Activated naive CD8-positive, alpha-beta T cell treated with anti-CD3 and anti-CD28 coated beads, Interleukin-2, amount 50 U/mL, for 24 hours (primary cell): ENCODE measurements around the gene GLDC.
"Not testable (repeated sequence)": the region's sequence is repeated elsewhere in the genome, so short reads cannot be mapped to it uniquely, and the experiment has no call there.

Experiments
- ATAC-seq: fragments of 150-1000 bp; cut with Tn5 transposase; one replicate; pipeline ENCODE4 v1.10.0; 2021
- DNase-seq: peaks from one replicate; pipeline ENCODE4 v3.0.0; 2021
- H3K27ac Mint-ChIP-seq: one replicate; pipeline ENCODE4 v1.8.0; 2021; ENCODE audit warnings: mild to moderate bottlenecking, mixed read lengths
- H3K27me3 Mint-ChIP-seq: one replicate; pipeline ENCODE4 v1.8.0; 2021; ENCODE audit warnings: mixed read lengths
- H3K36me3 Mint-ChIP-seq: one replicate; pipeline ENCODE4 v1.8.0; 2021; ENCODE audit warnings: low read depth, mixed read lengths
- H3K4me1 Mint-ChIP-seq: one replicate; pipeline ENCODE4 v1.8.0; 2021; ENCODE audit warnings: mixed read lengths
- H3K4me3 Mint-ChIP-seq: one replicate; pipeline ENCODE4 v1.8.0; 2021; ENCODE audit warnings: mild to moderate bottlenecking, moderate library complexity, mixed read lengths
- H3K9me3 Mint-ChIP-seq: one replicate; pipeline ENCODE4 v1.8.0; 2021; ENCODE audit warnings: mixed read lengths

GLDC gene

GRCh38 chr9:6673326-6674025, 27.9 kb upstream of the GLDC start:
- no peak for ATAC-seq
- no peak overlapping the region for H3K4me3 Mint-ChIP-seq
- no peaks in the 10 kb centered on the region for H3K27me3 Mint-ChIP-seq
- no peaks in the 10 kb centered on the region for H3K9me3 Mint-ChIP-seq
- no peaks in the 10 kb centered on the region for H3K36me3 Mint-ChIP-seq
- no peak for DNase-seq
- no peaks in the 10 kb centered on the region for H3K4me1 Mint-ChIP-seq
- H3K27ac Mint-ChIP-seq, result no peak overlapping the region

- no peak overlapping the region for H3K27ac Mint-ChIP-seq
- no peaks in the 10 kb centered on the region for H3K9me3 Mint-ChIP-seq
- no peaks in the 10 kb centered on the region for H3K36me3 Mint-ChIP-seq
- no peaks in the 10 kb centered on the region for H3K27me3 Mint-ChIP-seq
- H3K4me3 Mint-ChIP-seq, result no peak overlapping the region
- DNase-seq (no peak), ATAC-seq (no peak)
- H3K4me1 Mint-ChIP-seq, result peaks cover 1% of the 10 kb centered on the region
These were observed 26.6 kb upstream of the GLDC start for GRCh38 chr9:6672118-6672517.

- Mint-ChIP-seq H3K9me3 (no peaks in the 10 kb centered on the region), H3K36me3 (no peaks in the 10 kb centered on the region), H3K27ac (no peak overlapping the region), H3K27me3 (no peaks in the 10 kb centered on the region), H3K4me1 (peaks cover 1% of the 10 kb centered on the region), H3K4me3 (no peak overlapping the region)
- DNase-seq, result no peak
- no peak for ATAC-seq
These were observed 25.9 kb upstream of the GLDC start for GRCh38 chr9:6671416-6671815.

- Mint-ChIP-seq H3K27ac (no peak overlapping the region), H3K4me3 (no peak overlapping the region), H3K27me3 (no peaks in the 10 kb centered on the region), H3K9me3 (no peaks in the 10 kb centered on the region), H3K36me3 (no peaks in the 10 kb centered on the region), H3K4me1 (peaks cover 1% of the 10 kb centered on the region)
- ATAC-seq (no peak), DNase-seq (no peak)
These were observed 24.4 kb upstream of the GLDC start for GRCh38 chr9:6669881-6670280.

- DNase-seq (no peak), ATAC-seq (no peak)
- Mint-ChIP-seq H3K4me3 (no peak overlapping the region), H3K9me3 (no peaks in the 10 kb centered on the region), H3K36me3 (no peaks in the 10 kb centered on the region), H3K27ac (no peak overlapping the region), H3K27me3 (no peaks in the 10 kb centered on the region), H3K4me1 (peaks cover 1% of the 10 kb centered on the region)
These were observed 22.2 kb upstream of the GLDC start for GRCh38 chr9:6667633-6668280.

- H3K4me1 Mint-ChIP-seq, result peaks cover 1% of the 10 kb centered on the region
- no peak overlapping the region for H3K27ac Mint-ChIP-seq
- H3K27me3 Mint-ChIP-seq, result no peaks in the 10 kb centered on the region
- no peaks in the 10 kb centered on the region for H3K9me3 Mint-ChIP-seq
- H3K4me3 Mint-ChIP-seq, result no peak overlapping the region
- no peaks in the 10 kb centered on the region for H3K36me3 Mint-ChIP-seq
- ATAC-seq (no peak), DNase-seq (no peak)
These were observed 21.6 kb upstream of the GLDC start for GRCh38 chr9:6667080-6667479.

GRCh38 chr9:6665628-6666027, 20.1 kb upstream of the GLDC start:
- Mint-ChIP-seq H3K36me3 (no peaks in the 10 kb centered on the region), H3K27me3 (no peaks in the 10 kb centered on the region), H3K9me3 (no peaks in the 10 kb centered on the region), H3K4me3 (no peak overlapping the region), H3K4me1 (peaks cover 1% of the 10 kb centered on the region), H3K27ac (no peak overlapping the region)
- ATAC-seq, result no peak
- DNase-seq, result no peak

- no peak overlapping the region for H3K4me3 Mint-ChIP-seq
- H3K27ac Mint-ChIP-seq, result no peak overlapping the region
- H3K36me3 Mint-ChIP-seq, result no peaks in the 10 kb centered on the region
- no peaks in the 10 kb centered on the region for H3K27me3 Mint-ChIP-seq
- ATAC-seq (no peak), DNase-seq (no peak)
- H3K4me1 Mint-ChIP-seq, result peaks cover 1% of the 10 kb centered on the region
- no peaks in the 10 kb centered on the region for H3K9me3 Mint-ChIP-seq
These were observed 18.7 kb upstream of the GLDC start for GRCh38 chr9:6664204-6664680.

GRCh38 chr9:6660512-6660911, 15.0 kb upstream of the GLDC start:
- no peak overlapping the region for H3K27ac Mint-ChIP-seq
- peaks cover 2% of the 10 kb centered on the region for H3K4me1 Mint-ChIP-seq
- no peak for ATAC-seq
- no peak overlapping the region for H3K4me3 Mint-ChIP-seq
- no peak for DNase-seq
- no peaks in the 10 kb centered on the region for H3K36me3 Mint-ChIP-seq
- no peaks in the 10 kb centered on the region for H3K9me3 Mint-ChIP-seq
- no peaks in the 10 kb centered on the region for H3K27me3 Mint-ChIP-seq

- H3K27ac Mint-ChIP-seq, result no peak overlapping the region
- ATAC-seq, result no peak
- H3K27me3 Mint-ChIP-seq, result peaks cover 5% of the 10 kb centered on the region
- no peak overlapping the region for H3K4me3 Mint-ChIP-seq
- peaks cover 11% of the 10 kb centered on the region for H3K4me1 Mint-ChIP-seq
- H3K36me3 Mint-ChIP-seq, result no peaks in the 10 kb centered on the region
- no peaks in the 10 kb centered on the region for H3K9me3 Mint-ChIP-seq
- no peak for DNase-seq
These were observed 13.3 kb upstream of the GLDC start for GRCh38 chr9:6658628-6659353.

GRCh38 chr9:6656614-6657300, 11.2 kb upstream of the GLDC start:
- Mint-ChIP-seq H3K4me3 (no peak overlapping the region), H3K27ac (no peak overlapping the region), H3K9me3 (no peaks in the 10 kb centered on the region), H3K27me3 (peaks cover 8% of the 10 kb centered on the region), H3K4me1 (peaks cover 11% of the 10 kb centered on the region), H3K36me3 (no peaks in the 10 kb centered on the region)
- ATAC-seq (no peak), DNase-seq (no peak)

- Mint-ChIP-seq H3K36me3 (no peaks in the 10 kb centered on the region), H3K27ac (no peak overlapping the region), H3K4me3 (no peak overlapping the region), H3K27me3 (peaks cover 8% of the 10 kb centered on the region), H3K9me3 (no peaks in the 10 kb centered on the region), H3K4me1 (peaks cover 11% of the 10 kb centered on the region)
- ATAC-seq, result no peak
- no peak for DNase-seq
These were observed 9.5 kb upstream of the GLDC start for GRCh38 chr9:6655036-6655435.

GRCh38 chr9:6646293-6646636, 736 bp upstream of the GLDC start:
- ATAC-seq (peak; percentile 51), DNase-seq (peak; percentile 18)
- Mint-ChIP-seq H3K27me3 (peaks cover 61% of the 10 kb centered on the region), H3K4me3 (peak overlapping the region; percentile 78), H3K36me3 (no peaks in the 10 kb centered on the region), H3K9me3 (no peaks in the 10 kb centered on the region), H3K27ac (no peak overlapping the region), H3K4me1 (peaks cover 18% of the 10 kb centered on the region)

- H3K27me3 Mint-ChIP-seq, result peaks cover 74% of the 10 kb centered on the region
- not testable (repeated sequence) for H3K27ac Mint-ChIP-seq, H3K36me3 Mint-ChIP-seq, H3K9me3 Mint-ChIP-seq
- ATAC-seq, result peak; percentile 47
- H3K4me3 Mint-ChIP-seq, result peak overlapping the region; percentile 73
- peaks cover 18% of the 10 kb centered on the region for H3K4me1 Mint-ChIP-seq
- DNase-seq, result peak; percentile 10
These were observed 499 bp downstream of the GLDC start for GRCh38 chr9:6645105-6645354.
